Stomach (tissue), 9 donors: Measurements from ENCODE around the gene PICK1. TPM values are rescaled to one million over a fixed set of nuclear protein-coding genes. Genes with fewer than 3 reads are reported as not detected.

Experiments
- DNase-seq, 2 donors: peaks; one replicate each; pipeline versions ENCODE4 v3.0.0 to v3.0.0-alpha.2; 2013 to 2019
- H3K27ac ChIP-seq, 5 donors: fragments of 200-600 bp in 4 of 5; sonication (generic) in 4 of 5; one replicate each; pipeline ENCODE4 v1.5.1; 2013 to 2019; ENCODE audit warnings: mild to moderate bottlenecking in 1 of 5, moderate library complexity in 1 of 5
- H3K27me3 ChIP-seq, 3 donors: fragments of 200-600 bp; sonication (generic); one replicate each; pipeline ENCODE4 v1.5.1; 2017 to 2019; ENCODE audit warnings: mixed run types in 1 of 3
- H3K36me3 ChIP-seq, 4 donors: fragments of 200-600 bp; sonication (generic); 1 replicate in 3 of 4; 2 replicates in 1 of 4; pipeline ENCODE4 v1.5.1; 2016 to 2019
- H3K4me1 ChIP-seq, 4 donors: fragments of 200-600 bp; sonication (generic); one replicate each; pipeline ENCODE4 v1.5.1; 2016 to 2019
- H3K4me3 ChIP-seq, 4 donors: fragments of 200-600 bp; sonication (generic) in 3 of 4; one replicate each; pipeline ENCODE4 v1.5.1; 2016 to 2019; ENCODE audit warnings: mild to moderate bottlenecking in 1 of 4
- H3K9me3 ChIP-seq, 4 donors: fragments of 200-600 bp; sonication (generic); one replicate each; pipeline ENCODE4 v1.5.1; 2016 to 2019
- EP300 ChIP-seq: sonication (generic); formaldehyde crosslinking; IDR thresholded peaks from one replicate; pipeline ENCODE4 v1.6.1; 2017; ENCODE audit warnings: antibody characterized with exemption
- POLR2A ChIP-seq, 4 donors: fragments of 450-650 bp; IDR thresholded peaks; one replicate each; pipeline ENCODE4 v1.6.1; 2016; ENCODE audit warnings: antibody characterized with exemption in 4 of 4, control low read depth in 2 of 4, mild to moderate bottlenecking in 1 of 4, moderate library complexity in 1 of 4
- POLR2AphosphoS5 ChIP-seq, 3 donors: sonication (generic); formaldehyde crosslinking; IDR thresholded peaks; one replicate each; pipeline ENCODE4 v1.6.1; 2016; ENCODE audit warnings: antibody characterized with exemption in 3 of 3
- whole genome bisulfite sequencing, 5 donors: extraction: QIAGEN DNeasy Blood & Tissue Kit in 3 of 5; methylation state at CpG; one replicate each; pipeline versions ENCODE4 v1.1.5 to v1.1.7; 2013 to 2018; 5-methylcytosine and 5-hydroxymethylcytosine counted together
- intact Hi-C: fragments of 100-400 bp; cut with DNase I; formaldehyde crosslinking; loops from one replicate; pipeline ENCODE4 v1.15.1; 2023; ENCODE audit warnings: low total_unique reads
- polyA plus RNA-seq, 3 donors: library from polyadenylated mRNA; stranded (reverse); fragments of 200-250 nt; gene quantifications; one replicate each; pipeline ENCODE4 v1.2.3, GENCODE V29; 2013
- total RNA-seq, 5 donors: library from RNA; depleted of rRNA; stranded (reverse); fragments of >200 nt; gene quantifications; one replicate each; pipeline versions ENCODE4 v1.1.0 to v1.2.3, GENCODE V29; 2014 to 2016
- TF ChIP-seq, protein P1 (sequence below), 7 experiments: fragments of 450-650 bp in 4 of 7; fragments of 200-600 bp in 3 of 7; sonication (generic) in 3 of 7; IDR thresholded peaks; one replicate each; pipeline ENCODE4 v1.5.1; 2016 to 2019; ENCODE audit warnings: antibody characterized with exemption in 7 of 7, control low read depth in 2 of 7, mild to moderate bottlenecking in 1 of 7
- donor health status: healthy with polysubstance abuse.
- donor health status: Bipolar disorder and iron deficiency.
- donor health status: healthy.

Gene PICK1
- total and polyA plus RNA-seq, 8 donors, result 20.7 to 44.3 (median 27.0) TPM

DNA sequence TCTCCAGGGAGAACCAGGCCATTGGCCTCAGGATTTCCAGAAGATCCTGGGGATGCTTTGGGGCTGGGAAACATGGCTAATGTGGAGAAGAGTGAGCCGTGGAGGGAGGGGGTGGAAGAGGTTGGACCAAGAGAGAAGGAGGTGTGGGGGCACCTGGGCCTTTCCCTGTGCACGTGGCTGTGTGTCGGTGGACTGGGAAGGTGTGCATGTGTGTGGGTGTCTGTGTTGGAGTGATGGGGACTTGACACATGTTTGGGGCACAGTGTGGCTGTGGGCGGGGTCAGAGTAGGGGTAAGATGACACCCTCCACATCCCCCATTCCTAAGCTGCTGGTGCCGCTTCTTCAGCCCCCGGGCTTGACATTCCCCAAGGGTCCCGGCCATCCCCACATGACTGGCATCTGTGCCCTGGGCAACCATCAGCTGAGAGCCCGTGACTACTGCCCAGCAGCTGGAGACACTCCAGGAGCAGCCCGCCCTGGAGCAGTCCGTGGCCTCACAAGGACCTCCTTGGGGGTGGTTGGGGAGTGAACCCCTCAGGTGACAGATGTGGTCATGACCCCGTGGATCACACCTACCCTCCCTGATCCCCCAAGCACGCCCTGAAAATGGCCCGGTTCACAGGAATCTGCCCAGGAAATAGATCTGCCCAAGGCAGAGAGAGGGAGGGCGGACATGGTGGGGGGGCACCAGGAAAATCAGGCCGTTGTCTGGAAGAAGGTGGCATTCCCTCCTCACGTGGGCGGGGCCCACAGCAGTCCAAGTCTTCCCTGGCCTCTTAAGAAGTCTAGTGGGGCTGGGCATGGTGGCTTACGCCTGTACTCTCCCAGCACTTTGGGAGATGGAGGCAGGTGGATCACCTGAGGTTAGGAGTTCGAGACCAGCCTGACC is 38.0 kb upstream of the PICK1 start:
- intact Hi-C loops, result no loop called here
- no peak for TF ChIP-seq EP300
- TF ChIP-seq, protein P1, sequence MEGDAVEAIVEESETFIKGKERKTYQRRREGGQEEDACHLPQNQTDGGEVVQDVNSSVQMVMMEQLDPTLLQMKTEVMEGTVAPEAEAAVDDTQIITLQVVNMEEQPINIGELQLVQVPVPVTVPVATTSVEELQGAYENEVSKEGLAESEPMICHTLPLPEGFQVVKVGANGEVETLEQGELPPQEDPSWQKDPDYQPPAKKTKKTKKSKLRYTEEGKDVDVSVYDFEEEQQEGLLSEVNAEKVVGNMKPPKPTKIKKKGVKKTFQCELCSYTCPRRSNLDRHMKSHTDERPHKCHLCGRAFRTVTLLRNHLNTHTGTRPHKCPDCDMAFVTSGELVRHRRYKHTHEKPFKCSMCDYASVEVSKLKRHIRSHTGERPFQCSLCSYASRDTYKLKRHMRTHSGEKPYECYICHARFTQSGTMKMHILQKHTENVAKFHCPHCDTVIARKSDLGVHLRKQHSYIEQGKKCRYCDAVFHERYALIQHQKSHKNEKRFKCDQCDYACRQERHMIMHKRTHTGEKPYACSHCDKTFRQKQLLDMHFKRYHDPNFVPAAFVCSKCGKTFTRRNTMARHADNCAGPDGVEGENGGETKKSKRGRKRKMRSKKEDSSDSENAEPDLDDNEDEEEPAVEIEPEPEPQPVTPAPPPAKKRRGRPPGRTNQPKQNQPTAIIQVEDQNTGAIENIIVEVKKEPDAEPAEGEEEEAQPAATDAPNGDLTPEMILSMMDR (IDR thresholded peaks at IDR 0.05), result no peak
- no peak for TF ChIP-seq POLR2AphosphoS5 (IDR thresholded peaks at IDR 0.05)
- TF ChIP-seq POLR2A (IDR thresholded peaks at IDR 0.05), result no peak
- H3K27ac ChIP-seq, result no peak overlapping the region
- no peak overlapping the region for H3K4me3 ChIP-seq
- peak in 1 of 2 donors; percentile 4 for DNase-seq
- no peaks in the 10 kb centered on the region for H3K27me3 ChIP-seq
- 79 to 89% (median 86%) methylated on average over 17 to 19 of the region's 19 CpGs for WGBS, 5 donors
- H3K9me3 ChIP-seq, result no peaks in the 10 kb centered on the region
- H3K4me1 ChIP-seq, result peaks cover 11 to 23% (median 17%) of the 10 kb centered on the region in 4 donors
- no peaks in the 10 kb centered on the region for H3K36me3 ChIP-seq

DNA sequence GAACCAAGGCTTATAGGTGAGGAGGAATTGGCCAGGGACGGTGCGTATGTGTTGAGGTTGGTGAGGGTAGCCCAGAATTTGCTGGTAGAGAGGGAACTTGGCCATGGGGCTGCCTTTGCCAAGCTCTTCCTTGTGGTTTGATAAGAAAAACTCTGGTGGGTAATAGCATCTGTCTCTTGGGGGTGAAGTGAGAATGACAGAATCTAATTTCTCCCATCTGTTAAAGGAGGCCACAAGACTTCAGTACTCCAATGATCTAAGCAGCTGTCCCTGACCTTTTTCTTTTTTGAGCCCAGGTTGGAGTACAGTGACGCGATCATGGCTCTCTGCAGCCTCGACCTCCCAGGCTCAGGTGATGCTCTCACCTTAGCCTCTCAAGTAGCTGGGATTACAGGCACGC is 36.0 kb upstream of the PICK1 start:
- Histone ChIP-seq H3K27me3 (no peaks in the 10 kb centered on the region), H3K36me3 (no peaks in the 10 kb centered on the region), H3K9me3 (no peaks in the 10 kb centered on the region), H3K27ac (no peak overlapping the region), H3K4me1 (peaks cover 8 to 19% (median 14%) of the 10 kb centered on the region in 4 donors), H3K4me3 (no peak overlapping the region)
- DNase-seq, result no peak
- intact Hi-C loops, result no loop called here
- TF ChIP-seq, protein P1 (IDR thresholded peaks at IDR 0.05), result no peak
- TF ChIP-seq EP300, result no peak
- TF ChIP-seq POLR2A (IDR thresholded peaks at IDR 0.05), result no peak
- TF ChIP-seq POLR2AphosphoS5 (IDR thresholded peaks at IDR 0.05), result no peak
- 89 to 95% (median 92%) methylated on average over 6 of the region's 6 CpGs for WGBS, 5 donors

- Histone ChIP-seq H3K27me3 (no peaks in the 10 kb centered on the region), H3K4me1 (peaks cover 0 to under 1% (median 0%) of the 10 kb centered on the region in 4 donors), H3K36me3 (no peaks in the 10 kb centered on the region), H3K27ac (no peak overlapping the region), H3K9me3 (no peaks in the 10 kb centered on the region), H3K4me3 (no peak overlapping the region)
- intact Hi-C loops, result no loop called here
- TF ChIP-seq, protein P1 (IDR thresholded peaks at IDR 0.05), result no peak
- TF ChIP-seq EP300, result no peak
- no peak for TF ChIP-seq POLR2AphosphoS5 (IDR thresholded peaks at IDR 0.05)
- TF ChIP-seq POLR2A (IDR thresholded peaks at IDR 0.05), result no peak
- WGBS, 5 donors, result 66 to 88% (median 82%) methylated on average over 6 of the region's 6 CpGs
- DNase-seq, result no peak
Measured at GRCh38 chr22:38023045-38023444, 34.2 kb upstream of the PICK1 start.

GRCh38 chr22:38025514-38025913 is 31.7 kb upstream of the PICK1 start:
- H3K9me3 ChIP-seq, result no peaks in the 10 kb centered on the region
- WGBS, 5 donors, result 90 to 94% (median 90%) methylated on average over 8 of the region's 8 CpGs
- DNase-seq, result no peak
- no peaks in the 10 kb centered on the region for H3K36me3 ChIP-seq
- intact Hi-C loops, result no loop called here
- TF ChIP-seq POLR2AphosphoS5 (IDR thresholded peaks at IDR 0.05) (no peak), POLR2A (IDR thresholded peaks at IDR 0.05) (no peak)
- TF ChIP-seq, protein P1 (IDR thresholded peaks at IDR 0.05), result no peak
- H3K27me3 ChIP-seq, result no peaks in the 10 kb centered on the region
- H3K4me3 ChIP-seq, result no peak overlapping the region
- H3K4me1 ChIP-seq, result peaks cover 0 to 6% (median 0%) of the 10 kb centered on the region in 4 donors
- no peak overlapping the region for H3K27ac ChIP-seq
